ENCODE data around the gene MRPS27. TPM values are rescaled to one million over a fixed set of nuclear protein-coding genes. Genes with fewer than 3 reads are reported as not detected.
A peak's percentile ranks its signal among the peaks of the same experiment; 100 is the strongest.

The MRPS27 gene
- total RNA-seq, 1 experiment from 2014 or later: 120 TPM

GRCh38 chr5:72272398-72272797 is 47.6 kb downstream of the MRPS27 start:
- Histone ChIP-seq H3K9ac (ENCODE audit: low read length) (no peak overlapping the region), H3K27me3 (ENCODE audit: low read length) (no peaks in the 10 kb centered on the region), H3K36me3 (ENCODE audit: insufficient read depth, low read length) (peaks cover 9% of the 10 kb centered on the region), H3K4me2 (ENCODE audit: low read depth, low read length, poor library complexity, severe bottlenecking) (no peak overlapping the region), H3K9me2 (replicated peaks; ENCODE audit: insufficient read depth, low read length) (no peaks in the 10 kb centered on the region), H3K27ac (ENCODE audit: low read length) (no peak overlapping the region), H3K79me2 (ENCODE audit: low read length) (peaks cover 88% of the 10 kb centered on the region), H3K9me3 (ENCODE audit: low read length) (no peaks in the 10 kb centered on the region), H2AFZ (ENCODE audit: low read length) (no peak overlapping the region), H3K4me3 (ENCODE audit: low read length) (no peak overlapping the region), H4K20me1 (ENCODE audit: insufficient read depth, low read depth, low read length) (no peaks in the 10 kb centered on the region), H3K4me1 (ENCODE audit: low read length) (0 out of 2 replicates have a peak, but pooled peaks cover 3% of the 10 kb centered on the region)
- DNase-seq: no peak

- H3K9me2 ChIP-seq (replicated peaks; ENCODE audit: insufficient read depth, low read length): no peaks in the 10 kb centered on the region
- H3K4me2 ChIP-seq (ENCODE audit: low read depth, low read length, poor library complexity, severe bottlenecking): no peak overlapping the region
- H3K4me3 ChIP-seq (ENCODE audit: low read length): no peak overlapping the region
- H3K79me2 ChIP-seq (ENCODE audit: low read length): peaks cover 89% of the 10 kb centered on the region
- no peak for DNase-seq
- H3K4me1 ChIP-seq (ENCODE audit: low read length): 0 out of 2 replicates have a peak, but pooled peaks cover 3% of the 10 kb centered on the region
- no peaks in the 10 kb centered on the region for H3K9me3 ChIP-seq (ENCODE audit: low read length)
- no peak overlapping the region for H2AFZ ChIP-seq (ENCODE audit: low read length)
- no peaks in the 10 kb centered on the region for H3K27me3 ChIP-seq (ENCODE audit: low read length)
- H3K27ac ChIP-seq (ENCODE audit: low read length): no peak overlapping the region
- H3K9ac ChIP-seq (ENCODE audit: low read length): no peak overlapping the region
- no peaks in the 10 kb centered on the region for H4K20me1 ChIP-seq (ENCODE audit: insufficient read depth, low read depth, low read length)
- peaks cover 9% of the 10 kb centered on the region for H3K36me3 ChIP-seq (ENCODE audit: insufficient read depth, low read length)
Observed at GRCh38 chr5:72271702-72272101, 48.3 kb downstream of the MRPS27 start.

GRCh38 chr5:72270037-72270436 is 50.0 kb downstream of the MRPS27 start:
- H3K36me3 ChIP-seq (ENCODE audit: insufficient read depth, low read length): peaks cover 14% of the 10 kb centered on the region
- no peak overlapping the region for H3K4me3 ChIP-seq (ENCODE audit: low read length)
- no peaks in the 10 kb centered on the region for H4K20me1 ChIP-seq (ENCODE audit: insufficient read depth, low read depth, low read length)

GRCh38 chr5:72269411-72269780 is 50.6 kb downstream of the MRPS27 start:
- H3K27ac ChIP-seq (ENCODE audit: low read length): no peak overlapping the region
- no peak overlapping the region for H3K4me2 ChIP-seq (ENCODE audit: low read depth, low read length, poor library complexity, severe bottlenecking)
- DNase-seq: no peak
- peaks cover 9% of the 10 kb centered on the region for H3K4me1 ChIP-seq (ENCODE audit: low read length)
- no peak overlapping the region for H2AFZ ChIP-seq (ENCODE audit: low read length)
- H3K4me3 ChIP-seq (ENCODE audit: low read length): no peak overlapping the region
- no peaks in the 10 kb centered on the region for H3K9me3 ChIP-seq (ENCODE audit: low read length)
- no peaks in the 10 kb centered on the region for H3K27me3 ChIP-seq (ENCODE audit: low read length)
- peaks cover 87% of the 10 kb centered on the region for H3K79me2 ChIP-seq (ENCODE audit: low read length)
- H3K36me3 ChIP-seq (ENCODE audit: insufficient read depth, low read length): peaks cover 14% of the 10 kb centered on the region
- H4K20me1 ChIP-seq (ENCODE audit: insufficient read depth, low read depth, low read length): no peaks in the 10 kb centered on the region
- H3K9me2 ChIP-seq (replicated peaks; ENCODE audit: insufficient read depth, low read length): no peaks in the 10 kb centered on the region
- H3K9ac ChIP-seq (ENCODE audit: low read length): no peak overlapping the region

More at GRCh38 chr5:72270037-72270436, 50.0 kb downstream of the MRPS27 start:
- H3K4me2 ChIP-seq (ENCODE audit: low read depth, low read length, poor library complexity, severe bottlenecking): no peak overlapping the region
- no peak overlapping the region for H3K27ac ChIP-seq (ENCODE audit: low read length)
- 0 out of 2 replicates have a peak, but pooled peaks cover 3% of the 10 kb centered on the region for H3K4me1 ChIP-seq (ENCODE audit: low read length)
- H2AFZ ChIP-seq (ENCODE audit: low read length): no peak overlapping the region
- no peaks in the 10 kb centered on the region for H3K27me3 ChIP-seq (ENCODE audit: low read length)
- no peak overlapping the region for H3K9ac ChIP-seq (ENCODE audit: low read length)
- H3K9me2 ChIP-seq (replicated peaks; ENCODE audit: insufficient read depth, low read length): no peaks in the 10 kb centered on the region
- no peak for DNase-seq
- H3K9me3 ChIP-seq (ENCODE audit: low read length): no peaks in the 10 kb centered on the region
- peaks cover 87% of the 10 kb centered on the region for H3K79me2 ChIP-seq (ENCODE audit: low read length)

GRCh38 chr5:72268753-72269410 is 51.2 kb downstream of the MRPS27 start:
- no peaks in the 10 kb centered on the region for H4K20me1 ChIP-seq (ENCODE audit: insufficient read depth, low read depth, low read length)
- no peak overlapping the region for H3K4me3 ChIP-seq (ENCODE audit: low read length)
- H3K4me1 ChIP-seq (ENCODE audit: low read length): peaks cover 13% of the 10 kb centered on the region
- DNase-seq: peak; percentile 84
- H3K36me3 ChIP-seq (ENCODE audit: insufficient read depth, low read length): peaks cover 14% of the 10 kb centered on the region
- no peaks in the 10 kb centered on the region for H3K9me2 ChIP-seq (replicated peaks; ENCODE audit: insufficient read depth, low read length)
- no peak overlapping the region for H3K27ac ChIP-seq (ENCODE audit: low read length)
- H3K79me2 ChIP-seq (ENCODE audit: low read length): peaks cover 88% of the 10 kb centered on the region
- H3K9me3 ChIP-seq (ENCODE audit: low read length): no peaks in the 10 kb centered on the region
- no peak overlapping the region for H3K4me2 ChIP-seq (ENCODE audit: low read depth, low read length, poor library complexity, severe bottlenecking)
- no peaks in the 10 kb centered on the region for H3K27me3 ChIP-seq (ENCODE audit: low read length)
- no peak overlapping the region for H3K9ac ChIP-seq (ENCODE audit: low read length)
- H2AFZ ChIP-seq (ENCODE audit: low read length): no peak overlapping the region

GRCh38 chr5:72268260-72268659 is 51.8 kb downstream of the MRPS27 start:
- Histone ChIP-seq H3K9me3 (ENCODE audit: low read length) (no peaks in the 10 kb centered on the region), H2AFZ (ENCODE audit: low read length) (no peak overlapping the region), H3K4me3 (ENCODE audit: low read length) (no peak overlapping the region), H3K9ac (ENCODE audit: low read length) (no peak overlapping the region), H3K27me3 (ENCODE audit: low read length) (no peaks in the 10 kb centered on the region), H3K4me1 (ENCODE audit: low read length) (peaks cover 18% of the 10 kb centered on the region), H3K79me2 (ENCODE audit: low read length) (peaks cover 90% of the 10 kb centered on the region), H3K36me3 (ENCODE audit: insufficient read depth, low read length) (peaks cover 12% of the 10 kb centered on the region), H3K4me2 (ENCODE audit: low read depth, low read length, poor library complexity, severe bottlenecking) (no peak overlapping the region), H3K9me2 (replicated peaks; ENCODE audit: insufficient read depth, low read length) (no peaks in the 10 kb centered on the region), H3K27ac (ENCODE audit: low read length) (no peak overlapping the region), H4K20me1 (ENCODE audit: insufficient read depth, low read depth, low read length) (no peaks in the 10 kb centered on the region)
- DNase-seq: no peak

GRCh38 chr5:72267685-72268084 is 52.4 kb downstream of the MRPS27 start:
- Histone ChIP-seq H3K4me1 (ENCODE audit: low read length) (peaks cover 18% of the 10 kb centered on the region), H3K9me2 (replicated peaks; ENCODE audit: insufficient read depth, low read length) (no peaks in the 10 kb centered on the region), H3K27ac (ENCODE audit: low read length) (no peak overlapping the region), H3K9me3 (ENCODE audit: low read length) (no peaks in the 10 kb centered on the region), H3K9ac (ENCODE audit: low read length) (no peak overlapping the region), H3K27me3 (ENCODE audit: low read length) (no peaks in the 10 kb centered on the region), H2AFZ (ENCODE audit: low read length) (no peak overlapping the region), H3K4me2 (ENCODE audit: low read depth, low read length, poor library complexity, severe bottlenecking) (no peak overlapping the region), H3K36me3 (ENCODE audit: insufficient read depth, low read length) (peaks cover 11% of the 10 kb centered on the region), H3K79me2 (ENCODE audit: low read length) (peaks cover 92% of the 10 kb centered on the region), H3K4me3 (ENCODE audit: low read length) (no peak overlapping the region), H4K20me1 (ENCODE audit: insufficient read depth, low read depth, low read length) (no peaks in the 10 kb centered on the region)
- no peak for DNase-seq

GRCh38 chr5:72266862-72267261 is 53.2 kb downstream of the MRPS27 start:
- H3K36me3 ChIP-seq (ENCODE audit: insufficient read depth, low read length): peaks cover 5% of the 10 kb centered on the region
- no peak overlapping the region for H3K4me3 ChIP-seq (ENCODE audit: low read length)
- H3K27me3 ChIP-seq (ENCODE audit: low read length): no peaks in the 10 kb centered on the region
- no peaks in the 10 kb centered on the region for H3K9me3 ChIP-seq (ENCODE audit: low read length)
- no peak overlapping the region for H3K9ac ChIP-seq (ENCODE audit: low read length)
- no peak overlapping the region for H2AFZ ChIP-seq (ENCODE audit: low read length)
- peaks cover 18% of the 10 kb centered on the region for H3K4me1 ChIP-seq (ENCODE audit: low read length)
- H3K4me2 ChIP-seq (ENCODE audit: low read depth, low read length, poor library complexity, severe bottlenecking): no peak overlapping the region
- H3K27ac ChIP-seq (ENCODE audit: low read length): no peak overlapping the region
- DNase-seq: no peak
- H4K20me1 ChIP-seq (ENCODE audit: insufficient read depth, low read depth, low read length): no peaks in the 10 kb centered on the region
- H3K9me2 ChIP-seq (replicated peaks; ENCODE audit: insufficient read depth, low read length): no peaks in the 10 kb centered on the region
- H3K79me2 ChIP-seq (ENCODE audit: low read length): peaks cover 91% of the 10 kb centered on the region
